Upper lobe of right lung (tissue), 1 donor: ENCODE results near the gene NRXN3. TPM values are rescaled to one million over a fixed set of nuclear protein-coding genes. Genes with fewer than 3 reads are reported as not detected.

ENCODE experiments used
- ATAC-seq: fragments of 200-7000 bp; cut with Tn5 transposase; one replicate; pipeline ENCODE4 v1.9.1; 2020; ENCODE audit warnings: mild to moderate bottlenecking, moderate library complexity
- DNase-seq: peaks from one replicate; pipeline ENCODE4 v3.0.0-alpha.2; 2020
- H3K27ac ChIP-seq: fragments of 200-600 bp; one replicate; pipeline ENCODE4 v1.8.0; 2022
- H3K27me3 ChIP-seq: fragments of 200-600 bp; one replicate; pipeline ENCODE4 v1.8.0; 2022; ENCODE audit warnings: mild to moderate bottlenecking
- H3K36me3 ChIP-seq: fragments of 200-600 bp; one replicate; pipeline ENCODE4 v1.8.0; 2022
- H3K4me1 ChIP-seq: fragments of 200-600 bp; one replicate; pipeline ENCODE4 v1.8.0; 2022
- H3K4me3 ChIP-seq: fragments of 200-600 bp; one replicate; pipeline ENCODE4 v1.8.0; 2022; ENCODE audit warnings: mild to moderate bottlenecking
- H3K9me3 ChIP-seq: fragments of 200-600 bp; one replicate; pipeline ENCODE4 v1.8.0; 2022
- intact Hi-C: fragments of 100-400 bp; cut with DNase I; formaldehyde crosslinking; loops from one replicate; pipeline ENCODE4 v1.11.0; 2022
- total RNA-seq: library from RNA; stranded (reverse); fragmentation: NEBNext Ultra II Directional; extraction: Animal tissue kit (Norgen Biotek cat#: 25700); gene quantifications from one replicate; pipeline ENCODE4 v1.2.1, GENCODE V29; 2021
- TF ChIP-seq, protein P1 (sequence below): fragments of 200-600 bp; IDR thresholded peaks from one replicate; pipeline ENCODE4 v1.8.0; 2022; ENCODE audit warnings: antibody characterized with exemption
- donor health status: DM: no; HTN: yes; CAD: no; lungs with severe emphysema.

NRXN3 gene
- total RNA-seq, 1 donor from 2014 or later: 10.0 TPM

DNA sequence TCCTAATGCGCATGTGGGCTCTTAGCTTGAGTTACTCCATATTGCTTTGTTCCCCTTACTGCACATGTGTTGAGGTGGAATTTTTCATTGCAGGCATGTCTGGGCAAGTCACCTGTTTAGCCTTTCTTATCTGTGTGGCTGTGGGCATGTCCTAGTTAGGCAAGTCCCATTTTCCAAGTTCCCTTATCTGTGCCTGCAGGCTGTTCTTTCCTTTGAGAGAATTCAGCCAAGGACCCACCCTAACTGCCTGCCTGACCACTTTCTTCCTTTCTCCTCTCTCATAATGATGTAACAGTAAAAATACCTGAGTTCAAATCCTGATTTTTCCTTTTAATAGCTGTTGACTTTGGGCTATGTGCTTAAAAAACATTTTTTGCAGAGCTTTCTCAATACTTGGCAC lies 870.6 kb downstream of the NRXN3 start:
- intact Hi-C loops: no loop called here
- DNase-seq: no peak
- H3K27ac ChIP-seq: no peak overlapping the region

DNA sequence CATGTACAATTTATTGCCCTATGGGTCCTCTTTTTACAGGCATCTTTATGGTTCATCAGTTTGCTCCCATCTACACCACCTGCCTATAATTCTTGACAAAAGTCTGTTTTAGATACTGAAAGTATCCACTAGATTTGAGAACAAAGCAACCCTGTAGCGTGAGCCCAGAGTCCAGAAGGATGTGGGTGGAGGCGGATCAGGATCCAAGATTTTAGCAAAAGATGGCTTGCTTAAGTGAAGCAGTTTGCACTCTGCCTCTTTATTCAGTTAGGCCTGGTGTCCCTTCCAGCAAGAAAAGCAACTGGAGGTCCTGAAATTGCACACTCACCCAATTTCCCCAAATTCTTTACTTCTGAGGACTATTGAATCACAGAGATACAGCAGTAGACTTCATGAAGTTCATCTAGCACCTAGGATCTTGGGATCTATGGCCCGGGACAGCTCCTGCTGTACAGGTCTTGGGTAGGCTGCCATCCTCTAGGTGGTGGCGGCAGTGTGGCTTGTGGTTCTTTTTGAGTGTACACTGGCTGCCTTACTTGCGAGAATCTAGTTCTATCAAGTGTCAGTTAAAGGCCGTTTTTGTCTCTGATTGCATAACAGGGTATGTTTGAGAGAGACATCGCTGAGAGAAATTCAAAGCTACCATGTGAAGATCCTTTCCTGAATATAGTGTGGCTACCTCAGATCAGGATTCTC lies 873.2 kb downstream of the NRXN3 start:
- intact Hi-C loops: no loop called here
- TF ChIP-seq, protein P1, sequence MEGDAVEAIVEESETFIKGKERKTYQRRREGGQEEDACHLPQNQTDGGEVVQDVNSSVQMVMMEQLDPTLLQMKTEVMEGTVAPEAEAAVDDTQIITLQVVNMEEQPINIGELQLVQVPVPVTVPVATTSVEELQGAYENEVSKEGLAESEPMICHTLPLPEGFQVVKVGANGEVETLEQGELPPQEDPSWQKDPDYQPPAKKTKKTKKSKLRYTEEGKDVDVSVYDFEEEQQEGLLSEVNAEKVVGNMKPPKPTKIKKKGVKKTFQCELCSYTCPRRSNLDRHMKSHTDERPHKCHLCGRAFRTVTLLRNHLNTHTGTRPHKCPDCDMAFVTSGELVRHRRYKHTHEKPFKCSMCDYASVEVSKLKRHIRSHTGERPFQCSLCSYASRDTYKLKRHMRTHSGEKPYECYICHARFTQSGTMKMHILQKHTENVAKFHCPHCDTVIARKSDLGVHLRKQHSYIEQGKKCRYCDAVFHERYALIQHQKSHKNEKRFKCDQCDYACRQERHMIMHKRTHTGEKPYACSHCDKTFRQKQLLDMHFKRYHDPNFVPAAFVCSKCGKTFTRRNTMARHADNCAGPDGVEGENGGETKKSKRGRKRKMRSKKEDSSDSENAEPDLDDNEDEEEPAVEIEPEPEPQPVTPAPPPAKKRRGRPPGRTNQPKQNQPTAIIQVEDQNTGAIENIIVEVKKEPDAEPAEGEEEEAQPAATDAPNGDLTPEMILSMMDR: no peak
- no peak for ATAC-seq
- Histone ChIP-seq H3K9me3 (no peaks in the 10 kb centered on the region), H3K27me3 (no peaks in the 10 kb centered on the region), H3K4me3 (no peak overlapping the region), H3K36me3 (no peaks in the 10 kb centered on the region), H3K27ac (no peak overlapping the region), H3K4me1 (no peaks in the 10 kb centered on the region)
- DNase-seq: no peak

More for the DNA sequence above, 870.6 kb downstream of the NRXN3 start:
- H3K9me3 ChIP-seq: no peaks in the 10 kb centered on the region
- H3K27me3 ChIP-seq: no peaks in the 10 kb centered on the region
- no peaks in the 10 kb centered on the region for H3K4me1 ChIP-seq
- no peaks in the 10 kb centered on the region for H3K36me3 ChIP-seq
- no peak overlapping the region for H3K4me3 ChIP-seq
- TF ChIP-seq, protein P1: no peak
- ATAC-seq: no peak

DNA sequence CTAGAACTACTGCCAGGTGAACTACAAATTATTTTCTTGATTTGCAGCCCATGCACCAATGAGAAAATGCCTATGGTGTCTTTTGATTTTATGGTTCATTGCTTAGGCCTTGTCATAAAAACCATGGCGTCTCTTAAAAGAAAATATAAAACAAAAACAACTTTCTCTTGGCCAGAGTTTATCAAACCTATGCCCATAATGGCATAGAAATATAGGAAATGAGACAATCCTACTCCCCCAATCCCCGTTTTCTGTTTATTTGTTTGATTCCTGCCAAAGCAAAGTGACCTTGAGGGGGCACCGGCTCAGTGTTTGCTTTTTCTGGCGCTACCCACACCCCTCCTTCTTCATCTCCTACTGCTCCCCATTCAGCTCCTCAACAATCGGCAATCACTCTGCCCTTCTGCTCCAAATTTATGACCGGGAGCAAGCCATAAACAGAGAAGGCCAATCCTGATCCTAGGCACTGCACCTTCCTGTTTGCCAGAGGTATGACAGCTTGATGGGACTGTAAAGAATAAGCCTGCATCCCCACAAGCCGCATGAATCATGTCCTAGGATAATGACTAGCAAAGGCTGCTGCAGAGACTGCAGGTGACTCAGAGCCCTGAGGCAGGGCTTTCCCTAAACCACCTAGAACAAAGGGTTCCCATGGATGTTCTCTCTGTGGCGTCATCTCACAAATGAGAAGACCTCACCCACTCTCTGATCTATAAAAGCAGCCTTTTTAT lies 874.9 kb downstream of the NRXN3 start:
- ATAC-seq (no peak), DNase-seq (no peak)
- H3K4me3 ChIP-seq: no peak overlapping the region
- TF ChIP-seq, protein P1: no peak
- no peaks in the 10 kb centered on the region for H3K36me3 ChIP-seq
- no peaks in the 10 kb centered on the region for H3K9me3 ChIP-seq
- no peak overlapping the region for H3K27ac ChIP-seq
- no peaks in the 10 kb centered on the region for H3K27me3 ChIP-seq
- H3K4me1 ChIP-seq: no peaks in the 10 kb centered on the region
- intact Hi-C loops: no loop called here

DNA sequence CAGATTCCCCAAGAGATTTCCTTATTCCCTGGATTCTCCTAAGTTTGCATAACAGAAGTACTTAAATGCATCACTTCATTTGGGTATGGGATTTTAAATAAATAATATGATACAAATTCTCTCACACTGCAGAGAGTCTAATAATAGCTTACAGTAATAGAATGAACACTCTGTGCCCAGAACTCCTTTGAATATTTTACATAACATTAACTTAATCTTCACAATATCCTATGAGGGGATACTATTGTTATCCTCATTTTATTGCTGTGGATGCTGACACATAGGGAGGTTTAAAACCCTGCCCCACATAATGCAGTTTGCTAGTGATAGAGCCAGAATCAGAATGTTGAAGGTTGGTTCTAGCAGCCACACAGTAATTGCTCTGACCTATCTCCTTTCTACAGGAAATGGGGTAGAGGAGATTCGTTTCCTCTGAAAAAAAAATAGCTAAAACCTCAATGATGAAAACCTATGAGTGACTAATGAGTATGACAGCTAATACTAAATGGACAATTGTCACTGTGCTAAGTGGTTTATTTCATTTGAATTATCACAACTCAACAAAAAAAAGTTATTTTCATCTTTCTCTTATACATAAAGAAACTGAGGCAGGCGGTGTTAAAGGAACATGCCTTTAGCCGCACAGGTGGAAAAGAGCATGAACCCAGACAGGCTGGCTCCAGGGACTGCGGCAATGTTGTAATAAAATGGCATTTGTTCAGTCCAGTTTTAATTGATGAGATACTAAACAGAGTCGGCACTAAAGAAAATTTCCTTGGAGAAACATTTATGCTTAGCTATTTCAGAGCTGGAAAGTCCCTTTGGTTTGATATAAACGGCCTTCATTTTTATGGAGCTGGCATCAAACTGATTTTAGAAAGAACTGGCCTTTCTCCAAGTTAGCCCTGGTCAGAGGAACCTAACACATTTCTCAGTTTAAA lies 880.9 kb downstream of the NRXN3 start:
- Histone ChIP-seq H3K27ac (no peak overlapping the region), H3K9me3 (no peaks in the 10 kb centered on the region), H3K4me3 (no peak overlapping the region), H3K27me3 (no peaks in the 10 kb centered on the region), H3K36me3 (no peaks in the 10 kb centered on the region), H3K4me1 (no peaks in the 10 kb centered on the region)
- TF ChIP-seq, protein P1: no peak
- no peak for DNase-seq
- intact Hi-C loops: no loop called here
- ATAC-seq: no peak

DNA sequence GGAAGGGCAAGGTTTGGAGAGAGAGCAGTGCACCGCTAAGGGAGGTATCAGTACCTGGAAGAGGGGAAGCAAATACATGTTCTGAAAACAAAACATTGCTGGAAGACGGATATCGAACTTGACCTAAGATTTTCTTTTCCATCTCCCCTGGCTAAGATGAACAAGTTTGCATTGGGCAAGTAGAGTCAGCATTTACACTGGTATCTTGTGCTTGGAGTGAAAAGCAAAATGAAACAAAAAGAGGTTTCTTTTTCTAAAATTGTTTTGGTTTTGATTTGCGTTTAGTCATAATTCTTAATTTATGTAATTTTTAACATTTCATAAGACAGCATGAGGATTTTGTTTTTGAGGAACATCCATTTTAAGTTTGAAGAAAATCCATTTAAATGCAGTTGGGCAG lies 881.6 kb downstream of the NRXN3 start:
- H3K4me1 ChIP-seq: no peaks in the 10 kb centered on the region
- no peak overlapping the region for H3K27ac ChIP-seq
- no peak for DNase-seq
- no peak overlapping the region for H3K4me3 ChIP-seq
- no peaks in the 10 kb centered on the region for H3K9me3 ChIP-seq
- no peaks in the 10 kb centered on the region for H3K27me3 ChIP-seq
- H3K36me3 ChIP-seq: no peaks in the 10 kb centered on the region
- intact Hi-C loops: no loop called here
- no peak for ATAC-seq
- TF ChIP-seq, protein P1: no peak
